ENCODE measurements around the gene MFGE8.
A peak's percentile ranks its signal among the peaks of the same experiment; 100 is the strongest.

DNA sequence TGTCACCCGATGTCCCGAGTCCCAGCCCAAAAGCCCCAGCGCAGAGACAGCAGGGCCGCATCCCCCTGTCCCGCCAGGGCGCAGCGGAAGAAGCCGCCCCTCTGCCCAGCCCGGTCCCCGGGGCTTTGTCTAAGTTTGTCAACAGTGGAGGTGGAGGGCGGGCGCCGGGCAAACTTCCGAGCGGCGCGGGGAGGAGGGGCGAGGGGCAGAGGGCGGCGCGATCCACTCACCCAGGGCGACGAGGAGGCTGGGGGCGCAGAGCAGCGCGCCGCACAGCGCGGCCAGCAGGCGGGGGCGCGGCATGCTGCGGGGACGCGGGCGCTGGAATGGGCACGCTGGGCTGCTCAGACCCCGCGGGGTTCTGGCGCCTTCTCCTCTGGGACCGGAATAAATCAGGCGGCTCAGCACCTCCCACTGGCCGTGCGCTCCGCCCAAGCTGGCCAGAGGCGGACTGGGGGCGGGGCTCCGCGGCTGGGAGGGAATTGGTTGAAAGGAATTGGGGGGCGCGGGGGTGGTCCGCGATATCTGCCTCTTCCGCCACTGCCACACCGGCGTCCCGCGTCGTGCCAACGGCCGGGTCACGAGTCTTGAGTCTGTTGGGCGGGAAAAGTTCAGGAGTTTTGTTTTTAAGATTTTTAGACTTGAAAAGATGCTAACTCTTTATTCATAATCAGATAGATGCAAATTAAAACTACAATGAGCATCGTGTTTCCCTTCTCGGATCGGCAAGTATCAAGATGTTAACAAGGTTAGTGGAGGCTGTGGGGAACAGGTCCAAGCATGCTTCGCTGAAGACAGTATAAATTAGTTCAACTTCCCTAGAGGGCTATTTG, at the start of gene MFGE8:
- TF ChIP-seq, protein P1, sequence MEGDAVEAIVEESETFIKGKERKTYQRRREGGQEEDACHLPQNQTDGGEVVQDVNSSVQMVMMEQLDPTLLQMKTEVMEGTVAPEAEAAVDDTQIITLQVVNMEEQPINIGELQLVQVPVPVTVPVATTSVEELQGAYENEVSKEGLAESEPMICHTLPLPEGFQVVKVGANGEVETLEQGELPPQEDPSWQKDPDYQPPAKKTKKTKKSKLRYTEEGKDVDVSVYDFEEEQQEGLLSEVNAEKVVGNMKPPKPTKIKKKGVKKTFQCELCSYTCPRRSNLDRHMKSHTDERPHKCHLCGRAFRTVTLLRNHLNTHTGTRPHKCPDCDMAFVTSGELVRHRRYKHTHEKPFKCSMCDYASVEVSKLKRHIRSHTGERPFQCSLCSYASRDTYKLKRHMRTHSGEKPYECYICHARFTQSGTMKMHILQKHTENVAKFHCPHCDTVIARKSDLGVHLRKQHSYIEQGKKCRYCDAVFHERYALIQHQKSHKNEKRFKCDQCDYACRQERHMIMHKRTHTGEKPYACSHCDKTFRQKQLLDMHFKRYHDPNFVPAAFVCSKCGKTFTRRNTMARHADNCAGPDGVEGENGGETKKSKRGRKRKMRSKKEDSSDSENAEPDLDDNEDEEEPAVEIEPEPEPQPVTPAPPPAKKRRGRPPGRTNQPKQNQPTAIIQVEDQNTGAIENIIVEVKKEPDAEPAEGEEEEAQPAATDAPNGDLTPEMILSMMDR (IDR thresholded peaks at IDR 0.05), result peak in 1 of 4 experiments; percentile 35
- peak; percentile 75 to 90 for TF ChIP-seq POLR2A (IDR thresholded peaks at IDR 0.05)

All from uterus (tissue), 2 donors.